ENCODE data around the gene PTPRN2.
A peak's percentile ranks its signal among the peaks of the same experiment; 100 is the strongest.

The PTPRN2 gene

DNA sequence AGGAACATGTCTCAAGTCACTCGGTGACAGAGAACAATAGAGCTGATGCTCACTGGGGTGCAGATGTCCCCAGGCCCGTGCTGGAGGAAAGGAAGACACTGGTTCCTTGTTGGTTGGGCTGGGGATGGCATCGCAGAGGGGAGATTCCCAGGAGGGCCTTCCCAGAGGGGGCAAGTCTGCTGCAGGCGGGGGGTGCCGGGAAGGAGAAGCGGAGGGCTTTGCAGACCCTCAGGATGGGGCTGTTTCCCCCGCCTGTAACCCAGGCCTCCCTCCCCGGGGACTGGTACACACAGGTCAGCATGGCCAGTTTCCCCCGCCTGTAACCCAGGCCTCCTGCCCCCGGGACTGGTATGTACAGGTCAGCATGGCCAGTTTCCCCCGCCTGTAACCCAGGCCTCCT lies 967.0 kb downstream of the PTPRN2 start:
- WGBS, 2 donors (ENCODE audit: extremely low coverage in 2 of 2, insufficient read length in 2 of 2, insufficient replicate concordance in 1 of 2): no CpG with 5 or more reads among the region's 11 CpGs

DNA sequence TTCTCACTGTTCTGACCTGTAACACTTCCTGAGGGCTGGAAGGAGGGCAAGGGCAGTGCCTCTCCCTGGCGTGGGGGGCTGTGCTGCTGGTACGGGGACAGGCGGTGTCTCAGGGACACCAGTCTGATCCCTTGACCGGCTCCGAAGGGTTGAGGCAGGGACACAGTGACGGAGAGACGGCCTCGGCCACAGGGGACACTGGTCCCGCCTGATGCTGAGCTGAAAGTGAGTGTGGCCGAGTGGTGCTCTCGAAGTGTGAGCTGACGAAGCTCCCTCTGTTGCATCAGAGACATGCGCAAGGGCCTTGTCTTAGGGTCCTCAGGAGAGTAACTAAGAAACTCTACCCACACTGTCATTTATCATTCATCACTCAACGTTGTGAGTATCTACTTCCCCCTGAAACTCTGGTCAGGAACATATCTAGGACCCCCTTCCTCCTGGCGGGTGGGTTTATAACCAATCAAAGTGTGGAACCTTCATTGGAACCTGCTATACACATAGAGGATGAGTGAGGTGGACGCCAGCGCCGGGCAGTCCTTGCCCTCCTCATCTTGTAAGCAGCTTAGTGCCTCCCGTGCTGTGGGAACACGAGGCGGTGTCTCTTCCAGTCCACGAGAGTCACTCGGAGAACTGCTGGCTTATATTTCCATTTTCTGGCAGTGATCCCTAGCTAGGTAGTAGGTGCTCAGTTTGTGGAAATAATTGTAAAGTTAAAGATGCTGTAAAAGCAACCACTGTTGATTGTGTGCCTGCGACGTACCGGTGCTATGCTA lies 967.7 kb downstream of the PTPRN2 start:
- Histone ChIP-seq H2BK15ac (ENCODE audit: low read length) (no peak overlapping the region), H2AK5ac (ENCODE audit: low read depth, low read length) (no peak overlapping the region), H3K27ac (replicated peaks; ENCODE audit: low read length) (no peak overlapping the region), H3K18ac (ENCODE audit: low read length) (no peak overlapping the region), H3K36me3 (replicated peaks in 1 of 2; ENCODE audit: control insufficient read depth in 2 of 2, insufficient read depth in 2 of 2, low read length in 2 of 2) (peaks cover 64 to 100% of the 10 kb centered on the region in 2 donors), H3K23ac (ENCODE audit: low read depth, low read length, poor library complexity) (peak overlapping the region; percentile 37), H3K79me1 (ENCODE audit: low read depth, low read length) (peaks cover 18% of the 10 kb centered on the region), H3K4me2 (ENCODE audit: insufficient read depth, low read length, poor library complexity, severe bottlenecking) (no peak overlapping the region), H3K27me3 (ENCODE audit: control insufficient read depth in 3 of 3, insufficient read depth in 3 of 3, low read depth in 1 of 3, low read length in 3 of 3) (no peaks in the 10 kb centered on the region), H2BK120ac (ENCODE audit: low read depth, low read length) (no peak overlapping the region), H2BK5ac (ENCODE audit: low read length) (no peak overlapping the region), H3K4ac (ENCODE audit: low read length) (no peak overlapping the region), H3K14ac (ENCODE audit: low read length) (no peak overlapping the region), H4K8ac (ENCODE audit: low read depth, low read length) (no peak overlapping the region), H3K9ac (ENCODE audit: low read depth, low read length, poor library complexity) (no peak overlapping the region), H3K9me3 (replicated peaks in 1 of 2; ENCODE audit: control insufficient read depth in 2 of 2, insufficient read depth in 1 of 2, low read depth in 1 of 2, low read length in 2 of 2) (no peaks in the 10 kb centered on the region), H3K4me1 (ENCODE audit: control insufficient read depth in 2 of 2, insufficient read depth in 1 of 2, low read depth in 1 of 2, low read length in 2 of 2) (peaks cover 0 to 1% of the 10 kb centered on the region in 2 donors), H4K91ac (ENCODE audit: low read depth, low read length, poor library complexity) (no peak overlapping the region), H3K4me3 (ENCODE audit: low read length in 2 of 2) (no peak overlapping the region), H2AFZ (ENCODE audit: low read length) (no peak overlapping the region), H2BK12ac (ENCODE audit: low read length) (no peak overlapping the region)
- no peak for DNase-seq (ENCODE audit: low spot score)
- WGBS, 2 donors (ENCODE audit: extremely low coverage in 2 of 2, insufficient read length in 2 of 2, insufficient replicate concordance in 1 of 2): no CpG with 5 or more reads among the region's 26 CpGs

More for the DNA sequence above, 967.0 kb downstream of the PTPRN2 start:
- no peak overlapping the region for H2BK15ac ChIP-seq (ENCODE audit: low read length)
- H3K18ac ChIP-seq (ENCODE audit: low read length): peak overlapping the region; percentile 17
- H3K4me3 ChIP-seq (ENCODE audit: low read length in 2 of 2): no peak overlapping the region
- no peak overlapping the region for H2AK5ac ChIP-seq (ENCODE audit: low read depth, low read length)
- no peak overlapping the region for H3K14ac ChIP-seq (ENCODE audit: low read length)
- no peak overlapping the region for H3K27ac ChIP-seq (replicated peaks; ENCODE audit: low read length)
- no peak overlapping the region for H2BK5ac ChIP-seq (ENCODE audit: low read length)
- peak overlapping the region; percentile 35 for H3K23ac ChIP-seq (ENCODE audit: low read depth, low read length, poor library complexity)
- H2BK120ac ChIP-seq (ENCODE audit: low read depth, low read length): no peak overlapping the region
- H3K4me1 ChIP-seq (ENCODE audit: control insufficient read depth in 2 of 2, insufficient read depth in 1 of 2, low read depth in 1 of 2, low read length in 2 of 2): peaks cover 0 to 1% of the 10 kb centered on the region in 2 donors
- H4K8ac ChIP-seq (ENCODE audit: low read depth, low read length): no peak overlapping the region
- H3K4me2 ChIP-seq (ENCODE audit: insufficient read depth, low read length, poor library complexity, severe bottlenecking): no peak overlapping the region
- no peaks in the 10 kb centered on the region for H3K27me3 ChIP-seq (ENCODE audit: control insufficient read depth in 3 of 3, insufficient read depth in 3 of 3, low read depth in 1 of 3, low read length in 3 of 3)
- no peak for DNase-seq (ENCODE audit: low spot score)
- peaks cover 0 to 6% of the 10 kb centered on the region in 2 donors for H3K9me3 ChIP-seq (replicated peaks in 1 of 2; ENCODE audit: control insufficient read depth in 2 of 2, insufficient read depth in 1 of 2, low read depth in 1 of 2, low read length in 2 of 2)
- peaks cover 57 to 100% of the 10 kb centered on the region in 2 donors for H3K36me3 ChIP-seq (replicated peaks in 1 of 2; ENCODE audit: control insufficient read depth in 2 of 2, insufficient read depth in 2 of 2, low read length in 2 of 2)
- no peak overlapping the region for H2BK12ac ChIP-seq (ENCODE audit: low read length)
- no peak overlapping the region for H3K9ac ChIP-seq (ENCODE audit: low read depth, low read length, poor library complexity)
- no peak overlapping the region for H4K91ac ChIP-seq (ENCODE audit: low read depth, low read length, poor library complexity)
- H3K79me1 ChIP-seq (ENCODE audit: low read depth, low read length): peaks cover 18% of the 10 kb centered on the region
- H3K4ac ChIP-seq (ENCODE audit: low read length): no peak overlapping the region
- H2AFZ ChIP-seq (ENCODE audit: low read length): no peak overlapping the region

DNA sequence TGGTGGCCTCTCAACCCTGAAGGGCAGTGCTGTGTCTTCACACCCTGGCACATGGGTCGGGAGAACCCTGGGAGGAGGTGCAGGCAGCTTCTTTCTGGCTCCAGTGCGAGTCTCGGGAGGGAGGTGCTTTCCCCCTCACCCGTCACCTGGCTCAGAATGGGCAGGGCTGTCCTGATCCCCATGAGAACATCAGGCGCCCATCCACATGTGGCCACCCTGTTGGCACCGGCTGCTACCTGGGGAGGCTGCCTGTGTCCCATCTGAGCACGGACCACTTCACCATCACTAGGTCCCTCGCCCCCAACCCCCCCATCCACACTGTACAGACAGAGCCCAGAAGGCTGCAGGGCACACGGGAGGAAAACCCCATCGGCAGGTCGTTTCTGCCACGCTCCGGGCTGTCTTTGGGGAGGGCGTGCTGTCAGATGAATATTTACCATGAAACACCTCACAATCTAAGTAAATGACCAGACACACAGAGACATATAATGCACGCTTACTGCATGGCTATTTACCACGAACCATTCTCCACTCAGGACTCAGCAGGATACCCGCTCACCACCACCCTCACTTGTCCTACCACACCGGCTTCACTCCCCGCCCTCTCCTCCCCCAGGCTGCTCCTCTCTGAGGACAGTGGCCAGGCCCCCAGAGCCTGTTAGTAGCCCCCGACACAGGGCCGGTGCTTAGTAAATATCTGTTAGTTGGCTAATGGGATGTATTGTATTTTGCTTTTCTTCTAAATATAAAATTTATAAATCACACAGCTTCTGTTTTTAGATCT lies 968.6 kb downstream of the PTPRN2 start:
- Histone ChIP-seq H3K27me3 (ENCODE audit: control insufficient read depth in 3 of 3, insufficient read depth in 3 of 3, low read depth in 1 of 3, low read length in 3 of 3) (no peaks in the 10 kb centered on the region), H2BK15ac (ENCODE audit: low read length) (no peak overlapping the region), H3K36me3 (replicated peaks in 1 of 2; ENCODE audit: control insufficient read depth in 2 of 2, insufficient read depth in 2 of 2, low read length in 2 of 2) (peaks cover 72 to 100% of the 10 kb centered on the region in 2 donors), H3K4me2 (ENCODE audit: insufficient read depth, low read length, poor library complexity, severe bottlenecking) (no peak overlapping the region), H2BK120ac (ENCODE audit: low read depth, low read length) (no peak overlapping the region), H2BK12ac (ENCODE audit: low read length) (no peak overlapping the region), H3K23ac (ENCODE audit: low read depth, low read length, poor library complexity) (no peak overlapping the region), H3K27ac (replicated peaks; ENCODE audit: low read length) (no peak overlapping the region), H3K4me1 (ENCODE audit: control insufficient read depth in 2 of 2, insufficient read depth in 1 of 2, low read depth in 1 of 2, low read length in 2 of 2) (peaks cover 0 to 1% of the 10 kb centered on the region in 2 donors), H4K8ac (ENCODE audit: low read depth, low read length) (no peak overlapping the region), H4K91ac (ENCODE audit: low read depth, low read length, poor library complexity) (no peak overlapping the region), H3K4ac (ENCODE audit: low read length) (no peak overlapping the region), H3K9ac (ENCODE audit: low read depth, low read length, poor library complexity) (peak overlapping the region; percentile 63), H2AK5ac (ENCODE audit: low read depth, low read length) (no peak overlapping the region), H3K4me3 (ENCODE audit: low read length in 2 of 2) (no peak overlapping the region), H3K79me1 (ENCODE audit: low read depth, low read length) (peaks cover 18% of the 10 kb centered on the region), H3K18ac (ENCODE audit: low read length) (no peak overlapping the region), H2AFZ (ENCODE audit: low read length) (no peak overlapping the region), H3K9me3 (replicated peaks in 1 of 2; ENCODE audit: control insufficient read depth in 2 of 2, insufficient read depth in 1 of 2, low read depth in 1 of 2, low read length in 2 of 2) (peaks cover 2 to 4% of the 10 kb centered on the region in 2 donors), H2BK5ac (ENCODE audit: low read length) (no peak overlapping the region), H3K14ac (ENCODE audit: low read length) (no peak overlapping the region)
- DNase-seq (ENCODE audit: low spot score): no peak
- no CpG with 5 or more reads among the region's 21 CpGs for whole genome bisulfite sequencing, 2 donors (ENCODE audit: extremely low coverage in 2 of 2, insufficient read length in 2 of 2, insufficient replicate concordance in 1 of 2)

DNA sequence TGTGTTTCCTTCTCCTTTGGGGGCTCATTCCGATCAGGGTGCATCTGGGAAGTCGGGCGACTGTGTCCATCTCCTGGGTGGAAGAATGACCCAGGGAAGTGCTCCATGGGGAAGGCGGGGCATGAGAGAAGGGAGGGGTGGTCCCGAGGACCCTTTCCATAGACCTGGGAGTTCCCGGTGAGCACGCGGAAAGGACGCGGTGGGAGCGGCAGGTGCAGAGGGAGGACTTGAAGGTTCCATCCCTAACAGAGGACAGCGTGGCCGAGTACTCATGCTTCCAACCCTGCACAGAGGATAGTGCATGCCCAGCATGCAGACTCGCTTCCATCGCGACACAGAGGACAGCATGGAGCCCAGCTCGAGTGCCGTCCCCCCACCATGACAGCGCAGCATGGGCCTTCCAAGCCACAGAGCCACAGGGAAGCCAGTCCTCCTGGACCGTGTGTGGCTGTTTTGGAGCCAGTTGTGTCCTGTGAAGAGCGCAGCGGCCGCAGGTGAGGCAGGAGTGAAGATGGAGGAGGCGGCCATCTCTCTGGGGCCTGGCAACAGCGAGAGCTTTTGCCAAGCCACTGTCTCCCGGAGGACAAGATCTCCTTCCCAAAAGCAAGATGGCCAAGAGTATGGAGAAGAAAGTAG lies 969.4 kb downstream of the PTPRN2 start:
- Histone ChIP-seq H2BK12ac (ENCODE audit: low read length) (no peak overlapping the region), H3K4me3 (ENCODE audit: low read length in 2 of 2) (no peak overlapping the region), H2AFZ (ENCODE audit: low read length) (no peak overlapping the region), H3K4me1 (ENCODE audit: control insufficient read depth in 2 of 2, insufficient read depth in 1 of 2, low read depth in 1 of 2, low read length in 2 of 2) (peaks cover 0 to 1% of the 10 kb centered on the region in 2 donors), H2BK15ac (ENCODE audit: low read length) (no peak overlapping the region), H3K9me3 (replicated peaks in 1 of 2; ENCODE audit: control insufficient read depth in 2 of 2, insufficient read depth in 1 of 2, low read depth in 1 of 2, low read length in 2 of 2) (peaks cover 2 to 4% of the 10 kb centered on the region in 2 donors), H3K27me3 (ENCODE audit: control insufficient read depth in 3 of 3, insufficient read depth in 3 of 3, low read depth in 1 of 3, low read length in 3 of 3) (no peaks in the 10 kb centered on the region), H3K4me2 (ENCODE audit: insufficient read depth, low read length, poor library complexity, severe bottlenecking) (no peak overlapping the region), H3K4ac (ENCODE audit: low read length) (no peak overlapping the region), H4K8ac (ENCODE audit: low read depth, low read length) (no peak overlapping the region), H3K9ac (ENCODE audit: low read depth, low read length, poor library complexity) (no peak overlapping the region), H2AK5ac (ENCODE audit: low read depth, low read length) (no peak overlapping the region), H3K23ac (ENCODE audit: low read depth, low read length, poor library complexity) (no peak overlapping the region), H2BK5ac (ENCODE audit: low read length) (no peak overlapping the region), H3K36me3 (replicated peaks in 1 of 2; ENCODE audit: control insufficient read depth in 2 of 2, insufficient read depth in 2 of 2, low read length in 2 of 2) (peaks cover 73 to 100% of the 10 kb centered on the region in 2 donors), H3K27ac (replicated peaks; ENCODE audit: low read length) (no peak overlapping the region), H2BK120ac (ENCODE audit: low read depth, low read length) (no peak overlapping the region), H3K18ac (ENCODE audit: low read length) (peak overlapping the region; percentile 35), H3K14ac (ENCODE audit: low read length) (peak overlapping the region; percentile 8), H4K91ac (ENCODE audit: low read depth, low read length, poor library complexity) (no peak overlapping the region), H3K79me1 (ENCODE audit: low read depth, low read length) (peaks cover 18% of the 10 kb centered on the region)
- no CpG with 5 or more reads among the region's 26 CpGs for WGBS, 2 donors (ENCODE audit: extremely low coverage in 2 of 2, insufficient read length in 2 of 2, insufficient replicate concordance in 1 of 2)
- no peak for DNase-seq (ENCODE audit: low spot score)
